OCI-LY7 (cell line): ENCODE results near the gene LEMD2. TPM values are rescaled to one million over a fixed set of nuclear protein-coding genes. Genes with fewer than 3 reads are reported as not detected.

ENCODE experiments used
- BruUV-seq: library from RNA; stranded (reverse); fragments of 400-500 nt; replicated peaks from 2 replicates; lab custom pipeline; 2021; lab: Mats Ljungman, UMichigan
- CTCF ChIA-PET: fragments of 300-600 bp; sonication (Branson Sonifier 250); formaldehyde crosslinking; loops from one replicate; lab custom pipeline; 2022; ENCODE audit warnings: antibody characterized with exemption; ENCODE audit not compliant: unreplicated experiment; lab: Charles Lee
- POLR2A ChIA-PET: fragments of 300-600 bp; sonication (Branson Sonifier 250); formaldehyde crosslinking; loops from one replicate; lab custom pipeline; 2022; ENCODE audit warnings: antibody characterized with exemption; lab: Charles Lee
- DNase-seq: peaks from one replicate; pipeline ENCODE4 v3.0.0-alpha.2; 2015; ENCODE audit warnings: low spot score
- H2AFZ ChIP-seq: fragments of 200-600 bp; sonication (generic), shearing (Covaris generic); 2 replicates; pipeline ENCODE4 v1.6.1; 2014; ENCODE audit warnings: mild to moderate bottlenecking, antibody characterized with exemption, low read length, moderate library complexity
- H3K27ac ChIP-seq: fragments of 200-600 bp; sonication (generic); 2 replicates; pipeline ENCODE4 v1.5.1; 2014; ENCODE audit warnings: mixed run types, low read depth, mild to moderate bottlenecking, moderate library complexity, low read length, inconsistent platforms; ENCODE audit not compliant: poor library complexity, severe bottlenecking
- H3K36me3 ChIP-seq: fragments of 200-600 bp; sonication (generic); 2 replicates; pipeline ENCODE4 v1.6.1; 2014; ENCODE audit warnings: mild to moderate bottlenecking, antibody characterized with exemption, low read length, moderate library complexity, mixed read lengths; ENCODE audit not compliant: insufficient read depth
- H3K4me1 ChIP-seq: fragments of 200-600 bp; sonication (generic); 2 replicates; pipeline ENCODE4 v1.5.1; 2014; ENCODE audit warnings: mild to moderate bottlenecking, low read length; ENCODE audit not compliant: insufficient read depth, poor library complexity, severe bottlenecking
- H3K4me2 ChIP-seq: fragments of 200-600 bp; sonication (generic); 2 replicates; pipeline ENCODE4 v1.6.1; 2014; ENCODE audit warnings: mild to moderate bottlenecking, low read length
- H3K4me3 ChIP-seq: fragments of 200-600 bp; sonication (generic); 2 replicates; pipeline ENCODE4 v1.5.1; 2014; ENCODE audit warnings: mild to moderate bottlenecking, low read depth, low read length; ENCODE audit not compliant: poor library complexity, severe bottlenecking
- H3K79me2 ChIP-seq: fragments of 200-600 bp; sonication (generic); 2 replicates; pipeline ENCODE4 v1.6.1; 2016; ENCODE audit warnings: low read depth, mild to moderate bottlenecking, low read length, moderate library complexity, mixed read lengths; ENCODE audit not compliant: insufficient read depth
- H3K9me2 ChIP-seq: fragments of 200-600 bp; sonication (generic); 2 replicates; pipeline ENCODE4 v1.6.1; 2016; ENCODE audit warnings: mild to moderate bottlenecking, low read length, mixed read lengths; ENCODE audit not compliant: insufficient read depth
- H3K9me3 ChIP-seq: fragments of 200-600 bp; sonication (generic); 2 replicates; pipeline ENCODE4 v1.6.1; 2014; ENCODE audit warnings: mild to moderate bottlenecking, mixed run types, low read length, mixed read lengths
- H4K20me1 ChIP-seq: fragments of 200-600 bp; sonication (generic); 2 replicates; pipeline ENCODE4 v1.6.1; 2014; ENCODE audit warnings: mild to moderate bottlenecking, antibody characterized with exemption, low read length, moderate library complexity, mixed read lengths; ENCODE audit not compliant: insufficient read depth
- EZH2phosphoT487 ChIP-seq: fragments of 200-600 bp; sonication (generic); IDR thresholded peaks from 2 replicates; pipeline ENCODE4 v1.6.1; 2018; ENCODE audit warnings: low read depth, borderline replicate concordance, mild to moderate bottlenecking, mixed run types, antibody characterized with exemption, low read length, moderate library complexity, mixed read lengths
- intact Hi-C: fragments of 100-400 bp; cut with micrococcal nuclease; formaldehyde crosslinking; loops from one replicate; pipeline ENCODE4 v1.10.0; 2022; ENCODE audit not compliant: unreplicated experiment
- total RNA-seq, 2 experiments: library from RNA; depleted of rRNA in 1 of 2; stranded (reverse); fragments of >200 nt in 1 of 2; shearing (Covaris generic) in 1 of 2; gene quantifications; 2 replicates each; pipeline ENCODE4 v1.2.3, GENCODE V29; 2014 to 2022
- TF ChIP-seq, protein P1 (sequence below): fragments of 200-600 bp; sonication (generic); conservative IDR thresholded peaks from 2 replicates; pipeline ENCODE4 v1.5.1; 2014; ENCODE audit warnings: mild to moderate bottlenecking, antibody characterized with exemption, low read length, moderate library complexity, mixed read lengths

The LEMD2 gene
- total RNA-seq, 2 experiments from 2014 or later = 59.2 to 66.9 TPM

GRCh38 chr6:33725891-33726673, 62.8 kb downstream of the LEMD2 start:
- no peaks in the 10 kb centered on the region for H3K9me3 ChIP-seq
- CTCF ChIA-PET = no interaction called here
- no TSS peak for BruUV-seq

GRCh38 chr6:33725222-33725621, 63.7 kb downstream of the LEMD2 start:
- no TSS peak for BruUV-seq
- H3K27ac ChIP-seq = no peak overlapping the region
- H3K9me2 ChIP-seq = no peaks in the 10 kb centered on the region
- H3K4me3 ChIP-seq = no peak overlapping the region
- H3K36me3 ChIP-seq = no peaks in the 10 kb centered on the region
- H2AFZ ChIP-seq = no peak overlapping the region
- intact Hi-C loops = no loop called here
- no peak for TF ChIP-seq EZH2phosphoT487
- TF ChIP-seq, protein P1, sequence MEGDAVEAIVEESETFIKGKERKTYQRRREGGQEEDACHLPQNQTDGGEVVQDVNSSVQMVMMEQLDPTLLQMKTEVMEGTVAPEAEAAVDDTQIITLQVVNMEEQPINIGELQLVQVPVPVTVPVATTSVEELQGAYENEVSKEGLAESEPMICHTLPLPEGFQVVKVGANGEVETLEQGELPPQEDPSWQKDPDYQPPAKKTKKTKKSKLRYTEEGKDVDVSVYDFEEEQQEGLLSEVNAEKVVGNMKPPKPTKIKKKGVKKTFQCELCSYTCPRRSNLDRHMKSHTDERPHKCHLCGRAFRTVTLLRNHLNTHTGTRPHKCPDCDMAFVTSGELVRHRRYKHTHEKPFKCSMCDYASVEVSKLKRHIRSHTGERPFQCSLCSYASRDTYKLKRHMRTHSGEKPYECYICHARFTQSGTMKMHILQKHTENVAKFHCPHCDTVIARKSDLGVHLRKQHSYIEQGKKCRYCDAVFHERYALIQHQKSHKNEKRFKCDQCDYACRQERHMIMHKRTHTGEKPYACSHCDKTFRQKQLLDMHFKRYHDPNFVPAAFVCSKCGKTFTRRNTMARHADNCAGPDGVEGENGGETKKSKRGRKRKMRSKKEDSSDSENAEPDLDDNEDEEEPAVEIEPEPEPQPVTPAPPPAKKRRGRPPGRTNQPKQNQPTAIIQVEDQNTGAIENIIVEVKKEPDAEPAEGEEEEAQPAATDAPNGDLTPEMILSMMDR = no peak
- DNase-seq = no peak
- H3K4me1 ChIP-seq = peaks cover 5% of the 10 kb centered on the region
- no peaks in the 10 kb centered on the region for H4K20me1 ChIP-seq
- no peaks in the 10 kb centered on the region for H3K79me2 ChIP-seq
- no peaks in the 10 kb centered on the region for H3K9me3 ChIP-seq
- POLR2A ChIA-PET = interaction anchor here (0.9 kb wide), 1 partner anchor 213 kb away, joined by 3 read pairs; no protein-coding TSS in a partner anchor
- no peak overlapping the region for H3K4me2 ChIP-seq
- CTCF ChIA-PET = no interaction called here

More at GRCh38 chr6:33725891-33726673, 62.8 kb downstream of the LEMD2 start:
- H3K4me1 ChIP-seq = peaks cover 2% of the 10 kb centered on the region
- H2AFZ ChIP-seq = no peak overlapping the region
- H3K36me3 ChIP-seq = no peaks in the 10 kb centered on the region
- H3K4me2 ChIP-seq = no peak overlapping the region
- DNase-seq = no peak
- H3K4me3 ChIP-seq = no peak overlapping the region
- intact Hi-C loops = no loop called here
- H3K9me2 ChIP-seq = no peaks in the 10 kb centered on the region
- no peaks in the 10 kb centered on the region for H4K20me1 ChIP-seq
- H3K79me2 ChIP-seq = no peaks in the 10 kb centered on the region
- POLR2A ChIA-PET = interaction anchor here (0.6 to 0.9 kb wide), 2 partner anchors 144 to 212 kb away, joined by 3 read pairs; no protein-coding TSS in a partner anchor
- no peak for TF ChIP-seq EZH2phosphoT487
- TF ChIP-seq, protein P1 = no peak
- H3K27ac ChIP-seq = no peak overlapping the region
